Vagina (tissue), 2 donors: ENCODE measurements around the gene RFX1.

ENCODE experiments used
- CTCF ChIP-seq, 3 experiments: fragments of 450-650 bp in 2 of 3; fragments of 200-600 bp in 1 of 3; sonication (generic) in 1 of 3; IDR thresholded peaks; one replicate each; pipeline ENCODE4 v1.5.1; 2017 to 2019; ENCODE audit warnings: antibody characterized with exemption in 3 of 3, mild to moderate bottlenecking in 2 of 3, moderate library complexity in 2 of 3
- POLR2A ChIP-seq, 2 donors: fragments of 450-650 bp; IDR thresholded peaks; one replicate each; pipeline ENCODE4 v1.6.1; 2017; ENCODE audit warnings: antibody characterized with exemption in 2 of 2, mild to moderate bottlenecking in 2 of 2, moderate library complexity in 2 of 2
- POLR2AphosphoS5 ChIP-seq, 2 donors: sonication (generic); formaldehyde crosslinking; IDR thresholded peaks; one replicate each; pipeline ENCODE4 v1.9.0; 2017; ENCODE audit warnings: antibody characterized with exemption in 2 of 2, mild to moderate bottlenecking in 2 of 2, low read depth in 1 of 2; ENCODE audit not compliant: insufficient read depth in 1 of 2

GRCh38 chr19:13964776-13965175, 41.3 kb downstream of the RFX1 start:
- TF ChIP-seq POLR2A (IDR thresholded peaks at IDR 0.05) = no peak
- TF ChIP-seq CTCF (IDR thresholded peaks at IDR 0.05) = no peak
- TF ChIP-seq POLR2AphosphoS5 (IDR thresholded peaks at IDR 0.05; ENCODE audit: insufficient read depth in 1 of 2, low read depth in 1 of 2) = no peak
